ENCODE results near the gene GVQW3. TPM values are rescaled to one million over a fixed set of nuclear protein-coding genes. Genes with fewer than 3 reads are reported as not detected.
A peak's percentile ranks its signal among the peaks of the same experiment; 100 is the strongest.

The GVQW3 gene
- total and polyA plus RNA-seq, 2 of the 13 experiments (the other 11 are each of a cell fraction or from before 2014, with no cell fraction given), result 5.0 to 5.6 TPM

GRCh38 chr11:76339221-76339620 lies 41.9 kb upstream of the GVQW3 start:
- intact Hi-C loops (cut with micrococcal nuclease; ENCODE audit: unreplicated experiment), result no loop called here
- H3K4me2 ChIP-seq (ENCODE audit: low read depth, low read length), result no peak overlapping the region
- WGBS (ENCODE audit: low lambda C conversion rate), result 52% methylated on average over 6 of the region's 6 CpGs
- H2AFZ ChIP-seq (ENCODE audit: low read length), result no peak overlapping the region
- peaks cover 20% of the 10 kb centered on the region for H3K9me3 ChIP-seq (ENCODE audit: low read length)
- no peaks in the 10 kb centered on the region for H3K27me3 ChIP-seq (ENCODE audit: control insufficient read depth in 1 of 2, insufficient read depth in 2 of 2, low read length in 2 of 2)
- no peak for DNase-seq (ENCODE audit: low spot score)
- ChIA-PET CTCF (ENCODE audit: low intra/inter-chr PET ratio, low total read pairs) (no interaction called here), POLR2A (no interaction called here)
- TF ChIP-seq ARHGAP35 (CRISPR knock-in tag; IDR thresholded peaks at IDR 0.05; ENCODE audit: borderline replicate concordance) (no peak), NFKBIZ (CRISPR knock-in tag; IDR thresholded peaks at IDR 0.05) (no peak)
- FAIRE-seq, result no peak
- no peak overlapping the region for H3K4me3 ChIP-seq (replicated peaks in 1 of 3; ENCODE audit: insufficient read depth in 1 of 3, low read depth in 2 of 3, low read length in 3 of 3)
- in situ Hi-C loops (cut with HindIII; ENCODE audit: extremely low pct_ligation_motif_present, low pct_unique_long_range_greater_than_20kb), result no loop called here
- no peaks in the 10 kb centered on the region for H3K36me3 ChIP-seq (replicated peaks in 1 of 2; ENCODE audit: control insufficient read depth in 1 of 2, insufficient read depth in 2 of 2, low read length in 2 of 2)
- H3K4me1 ChIP-seq (ENCODE audit: insufficient read depth, low read length), result no peaks in the 10 kb centered on the region
- H4K20me1 ChIP-seq (ENCODE audit: insufficient read depth, low read length), result no peaks in the 10 kb centered on the region
- H3K9ac ChIP-seq (ENCODE audit: insufficient read depth, low read depth, low read length), result no peak overlapping the region
- H3K27ac ChIP-seq (ENCODE audit: extremely low read length, insufficient read depth, low read length), result no peak overlapping the region
- BruUV-seq (replicated peaks), result no TSS peak
- H3K79me2 ChIP-seq (ENCODE audit: insufficient read depth, low read length), result no peaks in the 10 kb centered on the region
- peak; percentile 21; the same call in 1 of the 3 replicates for ATAC-seq

DNA sequence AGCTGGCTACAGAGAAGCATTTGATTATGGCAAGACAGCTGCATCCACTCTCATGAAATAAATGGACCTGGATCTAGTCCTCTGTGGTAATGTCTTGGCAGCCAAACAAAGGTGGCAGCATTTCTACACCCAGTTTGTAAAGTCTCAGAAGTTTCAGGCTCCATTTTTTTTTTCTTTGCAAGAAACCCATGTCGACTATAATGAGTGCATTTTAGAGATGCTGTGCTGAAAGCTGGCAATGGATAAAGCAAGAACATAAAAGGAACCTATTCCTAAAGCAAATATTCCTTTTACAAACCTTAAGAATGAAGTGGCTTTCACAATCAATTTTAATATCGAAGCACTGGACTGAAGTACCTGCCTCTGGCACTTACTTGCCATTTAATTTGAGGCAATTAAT lies 33.7 kb upstream of the GVQW3 start:
- intact Hi-C loops (cut with micrococcal nuclease; ENCODE audit: unreplicated experiment), result no loop called here
- Histone ChIP-seq H3K4me2 (ENCODE audit: low read depth, low read length) (no peak overlapping the region), H2AFZ (ENCODE audit: low read length) (no peak overlapping the region), H3K36me3 (replicated peaks in 1 of 2; ENCODE audit: control insufficient read depth in 1 of 2, insufficient read depth in 2 of 2, low read length in 2 of 2) (peaks cover 0 to 1% of the 10 kb centered on the region in 2 experiments; a peak in 2 of 5 replicates), H3K9me3 (ENCODE audit: low read length) (no peaks in the 10 kb centered on the region), H3K4me3 (replicated peaks in 1 of 3; ENCODE audit: insufficient read depth in 1 of 3, low read depth in 2 of 3, low read length in 3 of 3) (no peak overlapping the region), H3K27ac (ENCODE audit: extremely low read length, insufficient read depth, low read length) (no peak overlapping the region), H3K79me2 (ENCODE audit: insufficient read depth, low read length) (no peaks in the 10 kb centered on the region), H3K9ac (ENCODE audit: insufficient read depth, low read depth, low read length) (no peak overlapping the region), H3K27me3 (ENCODE audit: control insufficient read depth in 1 of 2, insufficient read depth in 2 of 2, low read length in 2 of 2) (no peaks in the 10 kb centered on the region), H3K4me1 (ENCODE audit: insufficient read depth, low read length) (no peaks in the 10 kb centered on the region), H4K20me1 (ENCODE audit: insufficient read depth, low read length) (no peaks in the 10 kb centered on the region)
- no peak for ATAC-seq
- POLR2A ChIA-PET, result no interaction called here
- BruUV-seq (replicated peaks), result no TSS peak
- TF ChIP-seq EEA1 (CRISPR knock-in tag; IDR thresholded peaks at IDR 0.05; ENCODE audit: borderline replicate concordance) (no peak), STAG1 (CRISPR knock-in tag; IDR thresholded peaks at IDR 0.05) (0 out of 2 replicates have a peak, but pooled peaks have one; percentile 4)
- no peak for FAIRE-seq
- no peak for DNase-seq (ENCODE audit: low spot score)
- 90% methylated on average over 2 of the region's 2 CpGs for WGBS (ENCODE audit: low lambda C conversion rate)
- in situ Hi-C loops (cut with HindIII; ENCODE audit: extremely low pct_ligation_motif_present, low pct_unique_long_range_greater_than_20kb), result no loop called here
- CTCF ChIA-PET (ENCODE audit: low intra/inter-chr PET ratio, low total read pairs), result no interaction called here
